Measurements from ENCODE around the gene TBX1. TPM values are rescaled to one million over a fixed set of nuclear protein-coding genes. Genes with fewer than 3 reads are reported as not detected.
"Not testable (repeated sequence)": the region's sequence is repeated elsewhere in the genome, so short reads cannot be mapped to it uniquely, and the experiment has no call there.

The TBX1 gene
- total RNA-seq, 1 donor from 2014 or later = 3.6 TPM

DNA sequence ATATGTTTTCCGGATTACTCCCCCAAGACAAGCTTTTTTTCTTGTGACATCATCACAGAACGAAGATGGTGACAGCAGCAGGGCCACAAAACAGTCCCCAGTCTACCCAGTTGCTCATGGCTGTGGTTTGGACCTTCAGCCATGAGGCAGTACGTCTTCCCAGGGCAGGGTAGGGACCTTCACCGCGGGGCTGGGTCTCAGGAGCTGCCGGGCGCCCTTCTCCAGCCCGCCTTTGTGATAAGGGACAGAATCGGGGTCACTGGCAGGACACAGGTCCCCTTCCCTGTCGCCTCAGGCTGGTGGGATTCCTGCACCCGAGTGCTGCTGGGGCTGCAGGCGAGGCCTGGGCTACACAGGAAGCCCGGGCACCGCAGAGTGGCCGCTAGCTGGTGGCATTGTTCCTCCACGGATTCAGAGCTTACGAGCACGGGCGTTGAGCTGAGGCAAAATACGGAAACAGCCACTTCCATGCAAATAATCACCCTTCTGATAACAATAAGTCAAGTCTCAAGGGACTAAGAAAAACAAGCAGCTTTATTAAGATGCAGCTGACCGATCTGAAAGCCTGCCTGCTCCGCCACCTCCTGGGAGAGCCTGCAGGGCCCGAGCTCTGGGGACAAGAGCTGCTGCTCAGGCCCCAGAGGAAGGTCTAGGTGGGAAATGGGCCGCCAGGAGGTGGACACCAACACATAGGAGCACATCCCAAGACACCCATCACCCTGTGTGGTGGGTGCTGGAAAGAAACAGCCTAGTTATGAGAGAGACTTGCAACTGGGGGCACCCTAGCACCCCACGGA lies 12.3 kb downstream of the TBX1 start:
- intact Hi-C loops (cut with DNase I) = no loop called here
- DNase-seq (ENCODE audit: missing footprints) (peak; percentile 54), ATAC-seq (no peak)

DNA sequence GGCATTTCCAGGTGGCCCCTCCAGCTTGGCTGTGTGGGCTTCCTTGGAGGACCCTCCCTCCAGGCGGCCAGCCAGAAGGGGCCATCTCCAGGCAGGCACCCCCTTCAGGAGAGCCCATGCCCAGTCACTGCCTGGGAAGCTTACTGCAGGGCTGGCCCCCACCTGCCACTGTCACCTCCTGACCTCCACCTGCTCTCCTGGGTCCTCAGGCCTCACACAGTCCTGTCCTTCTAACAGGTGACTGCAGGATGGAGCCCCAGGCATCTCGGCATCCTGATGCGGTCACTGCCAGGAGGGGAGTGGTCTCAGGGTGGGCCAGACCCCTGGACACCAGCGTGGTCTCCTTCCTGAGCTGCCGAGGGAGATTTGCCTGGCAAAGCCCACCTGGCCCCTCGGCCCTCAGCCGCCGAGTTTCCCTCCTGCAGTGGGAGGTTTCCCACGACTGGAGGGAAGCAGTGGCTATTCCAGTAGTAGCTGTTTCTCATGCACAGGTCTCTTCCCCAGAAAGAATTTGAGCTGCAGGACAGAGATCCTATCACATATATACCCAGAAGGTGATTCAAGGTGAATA lies 13.0 kb downstream of the TBX1 start:
- intact Hi-C loops (cut with DNase I) = no loop called here
- DNase-seq (ENCODE audit: missing footprints) (peak; percentile 45), ATAC-seq (no peak)

DNA sequence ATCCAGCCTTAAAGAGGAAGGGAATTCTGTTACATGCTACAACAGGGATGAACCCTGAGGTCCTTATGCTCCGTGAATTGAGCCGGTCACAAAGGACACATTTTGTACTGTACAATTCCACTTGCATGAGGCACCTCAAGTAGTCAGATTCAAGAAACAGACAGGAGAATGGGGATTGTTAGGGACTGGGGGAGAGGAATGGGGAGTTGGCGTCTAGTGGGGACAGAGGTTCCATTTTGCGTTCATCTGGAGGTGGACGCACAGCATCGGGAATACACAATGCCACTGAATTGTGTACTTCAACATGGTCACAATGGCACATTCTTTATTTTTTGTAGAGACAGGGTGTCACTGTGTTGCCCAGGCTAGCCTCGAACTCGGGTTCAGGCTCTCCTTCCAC lies 14.1 kb downstream of the TBX1 start:
- DNase-seq (ENCODE audit: missing footprints) = no peak
- intact Hi-C loops (cut with DNase I) = no loop called here
- ATAC-seq = no peak

DNA sequence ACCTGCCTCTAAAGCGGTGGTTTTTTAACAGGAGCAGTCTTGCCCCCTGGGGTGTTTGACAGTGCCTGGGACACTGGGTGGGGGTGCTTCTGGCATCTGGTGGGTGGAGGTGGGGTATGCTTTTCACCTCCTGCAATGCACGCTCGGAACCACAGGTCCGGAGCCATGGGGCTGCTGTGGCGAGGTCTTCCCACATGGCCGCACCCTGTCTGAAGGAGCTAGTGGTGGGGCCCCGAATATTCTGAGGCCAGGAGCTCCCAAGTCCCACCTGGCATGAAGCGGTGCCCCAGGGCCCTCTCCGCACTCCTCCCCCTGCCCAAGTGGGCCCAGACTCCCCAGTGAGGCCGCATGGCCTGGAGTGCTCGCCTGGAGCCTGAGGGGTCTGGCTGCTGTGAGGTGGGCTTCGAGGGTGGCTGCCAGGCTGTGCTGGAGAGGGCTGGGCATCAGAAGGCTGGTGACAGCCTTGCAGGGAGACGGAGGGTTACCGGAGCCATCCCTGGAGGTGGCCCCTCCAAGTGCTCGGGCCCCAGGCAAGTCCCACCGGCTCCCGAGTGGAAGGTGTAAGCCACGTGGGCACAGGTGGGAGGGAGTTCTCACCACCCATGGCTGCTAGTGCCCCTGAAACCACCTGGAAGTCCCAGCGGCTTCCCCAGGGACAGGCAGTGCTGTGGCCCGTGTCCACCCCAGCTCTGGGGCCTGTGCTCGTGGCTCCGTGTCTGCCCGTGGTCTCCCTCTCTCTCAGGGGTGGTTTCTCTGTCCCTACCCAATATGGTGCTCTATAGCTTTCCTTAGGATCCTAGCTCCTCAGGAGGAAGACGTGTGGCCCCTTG lies 15.1 kb downstream of the TBX1 start:
- DNase-seq (ENCODE audit: missing footprints) (peak; percentile 17), ATAC-seq (no peak)
- intact Hi-C loops (cut with DNase I) = no loop called here

DNA sequence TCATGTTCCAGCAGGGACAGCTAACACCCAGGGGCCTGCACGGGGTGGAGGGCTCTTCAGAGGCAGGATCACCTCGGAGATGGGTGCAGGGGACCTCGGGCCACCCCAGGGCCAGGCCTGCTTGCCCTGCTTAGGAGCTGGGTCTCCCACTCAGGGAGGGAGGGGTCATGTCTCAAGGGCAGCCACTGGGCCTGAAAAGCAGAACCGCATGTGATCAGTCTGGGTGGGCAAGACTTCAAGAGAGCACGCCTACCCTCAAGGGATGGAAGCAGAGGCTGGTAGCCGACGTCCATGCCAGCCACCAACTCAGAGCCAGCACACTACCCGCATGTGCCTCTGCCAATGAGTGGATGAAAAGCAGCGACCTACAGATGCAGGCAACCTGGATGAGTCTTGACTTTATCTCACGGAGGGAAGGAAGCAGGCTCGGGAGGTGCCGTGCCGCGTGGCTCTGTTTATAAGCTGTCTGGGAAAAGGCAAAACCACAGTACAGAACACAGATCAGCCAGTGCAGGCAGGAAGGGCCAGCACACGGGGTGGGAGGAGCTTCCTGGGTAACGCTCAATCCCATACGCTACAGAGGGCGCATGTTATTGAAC lies 16.0 kb downstream of the TBX1 start:
- intact Hi-C loops (cut with DNase I) = no loop called here

DNA sequence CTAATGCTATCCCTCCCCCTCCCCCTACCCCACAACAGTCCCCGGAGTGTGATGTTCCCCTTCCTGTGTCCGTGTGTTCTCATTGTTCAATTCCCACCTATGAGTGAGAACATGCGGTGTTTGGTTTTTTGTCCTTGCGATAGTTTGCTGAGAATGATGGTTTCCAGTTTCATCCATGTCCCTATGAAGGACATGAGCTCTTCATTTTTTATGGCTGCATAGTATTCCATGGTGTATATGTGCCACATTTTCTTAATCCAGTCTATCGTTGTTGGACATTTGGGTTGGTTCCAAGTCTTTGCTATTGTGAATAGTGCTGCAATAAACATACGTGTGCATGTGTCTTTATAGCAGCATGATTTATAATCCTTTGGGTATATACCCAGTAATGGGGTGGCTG lies 16.6 kb downstream of the TBX1 start:
- intact Hi-C loops (cut with DNase I); ATAC-seq; DNase-seq (ENCODE audit: missing footprints): not testable (repeated sequence)

More for the DNA sequence above, 16.0 kb downstream of the TBX1 start:
- ATAC-seq (no peak), DNase-seq (ENCODE audit: missing footprints) (peak; percentile 50)

DNA sequence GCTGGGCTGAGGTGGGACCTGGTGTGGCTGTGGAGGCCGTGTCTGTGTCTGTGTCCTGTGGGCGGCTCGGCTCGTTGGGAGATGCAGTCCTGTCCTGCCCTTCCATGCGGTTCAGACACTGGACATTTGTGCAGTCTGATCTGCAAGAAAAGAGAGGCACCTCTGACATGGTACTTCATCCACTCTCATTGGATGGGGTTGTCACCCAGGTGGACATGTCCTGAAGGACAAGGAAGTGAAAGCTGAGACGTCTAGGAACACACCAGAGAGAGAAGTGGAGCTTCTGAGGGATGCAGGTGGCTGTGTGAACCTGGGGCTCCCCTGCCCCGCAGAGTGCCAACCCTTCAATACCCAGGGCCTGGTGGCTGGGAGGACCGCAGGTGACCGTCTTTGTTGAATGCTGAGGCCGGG lies 18.4 kb downstream of the TBX1 start:
- ATAC-seq (no peak), DNase-seq (ENCODE audit: missing footprints) (peak; percentile 53)
- intact Hi-C loops (cut with DNase I) = no loop called here

DNA sequence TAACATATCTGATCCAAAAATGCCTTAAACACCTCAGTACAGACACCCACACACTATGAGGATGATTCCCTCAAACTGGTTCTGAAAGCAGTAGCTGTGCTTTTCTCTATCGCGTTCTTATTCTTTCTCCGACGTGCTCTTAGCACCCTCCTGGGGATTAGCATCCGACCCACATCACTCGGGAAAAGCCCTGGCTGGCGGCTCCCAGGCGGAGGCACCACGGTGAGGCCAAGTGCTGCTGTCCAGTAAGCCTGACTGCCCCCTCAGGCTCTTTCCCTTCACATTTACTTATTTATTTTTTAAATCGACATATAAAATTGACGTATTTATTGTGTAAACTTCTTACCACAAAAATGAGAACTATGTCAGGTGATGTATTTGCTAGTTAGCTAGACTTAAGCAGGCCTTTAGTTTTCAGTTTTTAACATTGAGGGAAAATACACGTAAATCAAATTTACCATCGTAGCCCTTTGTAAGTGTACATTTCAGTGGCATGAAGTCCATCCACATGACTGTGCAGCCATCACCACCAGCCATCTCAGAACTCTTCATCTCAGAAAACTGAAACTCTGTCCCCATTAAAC lies 19.2 kb downstream of the TBX1 start:
- intact Hi-C loops (cut with DNase I) = no loop called here
- DNase-seq (ENCODE audit: missing footprints) (no peak), ATAC-seq (no peak)

DNA sequence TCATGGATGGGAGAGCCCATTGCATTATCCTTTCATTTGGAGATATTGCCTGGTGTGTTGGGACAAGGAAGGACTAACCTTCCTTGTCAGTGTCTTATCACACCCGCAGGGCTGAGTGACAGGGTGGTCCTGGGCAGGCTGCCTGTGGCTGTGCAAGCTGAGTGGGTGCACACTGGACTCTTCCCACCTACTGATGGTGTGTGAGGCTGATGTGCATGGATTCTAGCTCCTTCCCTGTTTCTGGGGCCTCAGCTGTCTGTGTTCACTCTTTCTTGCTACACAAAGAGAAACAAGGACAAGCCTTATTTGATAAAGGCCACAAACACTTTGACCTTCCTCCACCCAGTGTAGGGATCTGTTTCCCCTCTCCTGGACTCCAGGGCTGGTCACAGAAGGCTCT lies 22.0 kb downstream of the TBX1 start:
- intact Hi-C loops (cut with DNase I) = no loop called here
- DNase-seq (ENCODE audit: missing footprints) (peak; percentile 28), ATAC-seq (no peak)

DNA sequence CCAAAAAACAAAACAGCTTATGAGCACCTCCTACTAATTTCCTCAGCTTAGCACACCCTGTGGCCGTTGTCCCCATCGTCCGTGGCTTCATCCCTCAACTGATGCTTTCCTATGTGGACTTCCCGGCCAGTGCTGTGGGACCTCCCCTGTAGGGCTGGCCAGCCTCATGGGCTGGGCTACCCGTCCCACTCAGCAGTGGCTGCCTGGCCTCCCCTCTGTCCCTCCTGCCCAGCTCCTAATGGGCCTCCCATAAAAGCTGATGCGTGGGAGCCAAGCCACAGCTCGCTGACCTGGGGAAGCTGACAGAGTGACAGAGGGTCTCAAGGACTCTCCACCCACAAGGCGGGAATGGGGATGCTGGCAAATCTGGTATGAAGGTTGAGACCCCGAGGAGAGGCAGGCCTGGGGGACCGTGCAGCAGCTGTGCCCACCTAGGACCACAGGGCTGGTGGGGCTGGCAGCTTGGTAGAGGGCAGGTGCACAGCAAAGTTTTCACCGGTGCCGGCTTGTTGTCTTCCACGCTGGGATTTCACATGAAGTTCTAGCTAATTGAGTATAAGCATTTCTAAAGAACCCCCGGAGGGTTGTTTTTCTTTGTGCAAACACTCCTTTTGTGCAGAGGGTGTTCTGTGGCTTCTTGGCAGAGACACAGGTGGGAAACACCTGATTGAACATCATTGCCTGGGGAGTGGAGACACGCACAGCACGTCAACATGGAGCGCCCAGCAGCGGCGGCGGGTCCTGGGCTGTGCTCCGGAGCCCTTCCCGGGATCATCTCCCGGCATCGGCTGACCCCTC lies 23.2 kb downstream of the TBX1 start:
- intact Hi-C loops (cut with DNase I) = no loop called here
- DNase-seq (ENCODE audit: missing footprints) = no peak
- ATAC-seq = no peak

DNA sequence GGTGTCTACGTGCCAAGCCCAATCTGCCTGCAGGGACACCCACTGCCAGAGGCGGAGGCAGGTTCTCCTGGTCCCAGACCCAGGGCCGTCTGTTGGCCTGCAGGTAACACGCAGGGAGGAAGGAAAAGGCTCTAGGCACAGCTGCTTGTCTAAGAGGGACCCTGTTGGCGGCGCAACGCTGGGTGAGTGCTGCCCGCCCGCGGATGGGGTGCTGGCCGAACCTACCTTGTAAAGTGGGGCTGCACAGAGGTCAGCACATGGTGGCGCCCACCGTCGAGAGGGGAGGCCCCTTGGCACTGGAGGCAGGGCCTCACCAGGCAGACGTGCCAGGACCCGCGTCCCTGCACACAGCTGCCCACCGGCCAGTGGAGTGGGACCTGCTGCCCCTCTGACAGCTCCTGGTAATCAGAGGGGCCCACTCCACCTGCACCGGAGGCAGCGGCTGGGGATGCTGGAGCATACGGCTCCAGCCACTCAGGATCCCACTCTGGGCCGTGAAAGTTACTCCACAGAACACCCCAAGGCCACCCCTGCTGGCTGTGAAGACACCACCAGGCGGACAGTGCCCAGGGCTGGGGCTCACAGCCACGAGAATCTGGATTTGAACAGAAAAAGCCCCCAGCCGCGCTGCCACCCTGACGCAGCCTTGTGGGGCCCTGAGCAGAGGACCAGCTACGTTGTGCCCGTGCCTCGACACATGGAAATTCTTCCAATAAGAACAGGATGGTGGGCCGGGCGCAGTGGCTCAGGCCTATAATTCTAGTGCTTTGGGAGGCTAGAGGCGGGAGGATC lies 24.0 kb downstream of the TBX1 start:
- ATAC-seq (no peak), DNase-seq (ENCODE audit: missing footprints) (no peak)
- intact Hi-C loops (cut with DNase I) = no loop called here

DNA sequence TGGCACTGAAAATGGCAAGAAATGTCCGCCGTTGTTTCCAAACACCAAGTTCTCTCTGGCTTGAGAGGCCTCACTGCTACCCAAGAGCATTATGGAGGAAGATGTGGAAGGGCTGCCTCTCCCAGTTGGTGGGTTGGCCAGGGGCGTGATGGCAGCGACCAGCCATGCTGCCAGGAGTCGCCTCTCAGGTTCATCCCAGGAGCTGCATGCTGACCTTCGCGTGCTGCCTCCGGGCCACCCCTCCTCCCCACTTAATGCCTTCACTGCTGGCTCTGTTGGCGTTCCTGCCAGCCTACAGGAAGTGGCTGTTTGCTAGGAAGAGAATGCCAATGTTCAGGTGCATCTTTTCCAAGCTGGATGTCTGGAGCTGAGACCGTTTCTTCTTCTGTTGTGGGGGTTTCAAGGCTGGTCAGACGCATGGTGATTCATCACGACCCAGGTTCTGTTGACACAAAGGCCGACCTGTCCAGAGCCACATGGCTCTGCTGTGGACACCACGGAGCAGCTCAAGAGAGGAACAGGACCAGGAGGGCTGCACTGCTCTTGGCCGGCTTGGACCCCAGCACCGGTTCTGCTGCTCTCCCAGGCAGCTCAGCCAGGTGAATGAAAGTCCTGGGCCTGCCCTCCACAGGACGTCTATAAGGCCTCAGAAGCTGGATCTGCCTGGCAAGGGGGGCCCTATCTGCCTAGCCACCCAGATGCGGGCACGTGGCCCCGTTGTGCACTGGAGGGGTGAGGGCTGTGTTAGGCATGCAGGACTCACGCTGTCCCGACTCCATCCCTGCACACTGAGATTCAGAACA lies 25.1 kb downstream of the TBX1 start:
- ATAC-seq = no peak
- no peak for DNase-seq (ENCODE audit: missing footprints)
- intact Hi-C loops (cut with DNase I) = no loop called here

DNA sequence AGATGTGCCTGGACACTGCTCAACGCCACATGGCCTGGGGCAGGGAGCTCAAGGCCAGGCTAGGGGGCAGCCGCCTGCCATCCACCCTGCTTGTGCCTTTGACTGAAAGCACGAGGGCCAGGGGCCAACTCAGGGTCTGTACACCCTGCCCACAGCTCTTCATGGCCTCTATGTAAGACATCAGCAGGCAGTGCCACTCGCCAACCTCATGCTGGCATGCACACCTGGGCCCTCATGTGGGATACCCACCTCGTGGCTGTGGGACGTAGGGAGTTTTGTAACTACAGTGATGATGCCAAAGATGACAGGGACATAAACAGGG lies 25.6 kb downstream of the TBX1 start:
- intact Hi-C loops (cut with DNase I) = no loop called here
- ATAC-seq (no peak), DNase-seq (ENCODE audit: missing footprints) (no peak)

DNA sequence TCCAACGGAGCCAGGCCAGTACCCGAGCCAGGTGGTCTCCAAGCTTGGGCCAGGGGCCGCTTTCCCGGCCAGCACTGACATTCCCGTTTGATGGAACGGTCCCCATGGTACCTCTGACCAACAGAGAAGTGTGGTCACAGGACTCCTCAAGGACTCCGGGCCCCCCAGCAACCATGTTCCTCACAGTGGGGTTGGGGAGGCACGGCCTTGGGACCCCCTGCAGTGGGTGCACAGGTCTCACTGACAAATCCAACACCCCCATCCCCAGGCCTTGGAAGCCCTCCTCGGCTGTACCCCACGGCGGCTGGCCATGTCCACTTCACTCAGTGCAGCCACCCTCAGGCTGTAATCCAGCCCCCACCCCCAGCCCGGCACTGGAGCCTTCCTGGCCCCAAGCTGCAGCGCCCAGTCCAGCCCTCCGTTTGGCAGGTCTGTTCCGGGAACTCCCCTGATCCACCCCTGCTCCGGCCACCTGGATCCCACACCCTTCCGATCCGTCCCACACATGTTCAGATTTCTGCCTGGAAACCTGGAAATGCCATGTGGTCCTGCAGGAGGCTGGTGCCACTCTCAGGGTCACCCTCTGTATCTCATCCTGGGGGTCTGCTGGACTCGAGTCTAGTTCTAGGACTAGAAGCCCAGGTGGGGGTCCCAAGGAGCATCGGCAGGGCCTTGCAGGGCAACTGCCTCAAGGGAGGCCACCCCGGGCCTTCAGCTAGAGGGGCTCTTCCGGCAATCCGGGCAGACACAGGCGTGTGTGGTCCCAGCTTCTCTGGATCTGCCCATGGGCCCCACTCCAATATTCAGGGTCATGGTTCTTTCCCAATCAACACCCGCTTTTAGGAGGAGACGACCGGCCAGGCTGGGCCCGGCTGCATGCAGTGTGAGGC lies 26.6 kb downstream of the TBX1 start:
- no peak for ATAC-seq
- peak; percentile 42 for DNase-seq (ENCODE audit: missing footprints)
- intact Hi-C loops (cut with DNase I) = no loop called here

DNA sequence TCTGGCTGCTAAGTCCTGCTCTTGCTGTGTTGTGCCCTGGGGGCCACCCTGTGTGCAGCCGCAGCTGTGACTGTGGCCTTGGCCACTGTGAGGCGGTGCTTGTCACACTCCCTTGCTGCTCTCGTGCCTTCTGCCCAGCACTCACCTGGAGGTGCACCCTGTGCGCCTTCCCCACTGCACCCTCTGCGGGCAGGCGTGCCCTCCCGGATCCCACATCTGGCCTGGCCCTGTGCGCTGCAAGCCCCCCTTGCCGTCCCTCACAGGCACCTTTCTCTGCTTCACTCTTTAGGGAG lies 27.2 kb downstream of the TBX1 start:
- DNase-seq (ENCODE audit: missing footprints) (peak; percentile 23), ATAC-seq (no peak)
- intact Hi-C loops (cut with DNase I) = no loop called here

DNA sequence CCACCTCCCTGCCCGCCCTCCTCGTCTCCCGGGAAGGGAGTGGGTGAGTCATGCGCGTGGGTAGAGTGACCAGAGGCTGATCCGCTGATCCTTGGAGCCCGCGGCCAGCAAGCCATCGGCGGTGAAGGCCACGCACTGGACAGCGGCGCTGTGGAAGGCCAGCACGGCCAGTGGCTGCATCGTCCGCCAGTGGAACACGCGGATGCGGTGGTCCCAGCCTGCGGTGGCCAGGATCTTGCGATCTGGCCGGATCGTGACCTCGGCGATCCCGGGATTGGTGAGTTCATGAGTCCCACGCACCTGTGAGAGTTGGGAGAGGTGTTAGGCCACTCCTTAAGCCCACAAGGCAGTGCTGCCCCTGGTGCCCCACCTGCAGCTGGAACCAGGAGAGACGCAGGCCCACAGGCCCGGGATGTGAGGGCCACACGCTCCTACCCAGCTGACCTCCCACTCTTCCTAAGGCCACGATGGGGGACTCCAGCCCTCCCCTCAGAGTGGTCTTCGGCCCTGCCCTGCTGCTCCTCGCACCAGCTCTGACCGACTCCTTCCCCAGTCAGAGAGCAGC lies 28.2 kb downstream of the TBX1 start:
- intact Hi-C loops (cut with DNase I) = no loop called here
- DNase-seq (ENCODE audit: missing footprints) = no peak
- no peak for ATAC-seq
